SKM-1 (cell line): ENCODE results near the gene ALDOB.

Experiments used
- DNase-seq: peaks from one replicate; lab custom pipeline; 2025; ENCODE audit not compliant: unreplicated experiment; lab: John Stamatoyannopoulos, UW

The ALDOB gene

GRCh38 chr9:101457003-101457402 lies 21.4 kb upstream of the ALDOB start:
- DNase-seq: no peak

GRCh38 chr9:101455656-101456240 lies 20.2 kb upstream of the ALDOB start:
- no peak for DNase-seq

GRCh38 chr9:101453776-101454570 lies 18.4 kb upstream of the ALDOB start:
- no peak for DNase-seq

- DNase-seq: no peak
Observed at GRCh38 chr9:101451498-101451897, 15.9 kb upstream of the ALDOB start.

- no peak for DNase-seq
Observed at GRCh38 chr9:101450931-101451330, 15.4 kb upstream of the ALDOB start.

GRCh38 chr9:101449071-101449721 lies 13.6 kb upstream of the ALDOB start:
- DNase-seq: no peak

- DNase-seq: no peak
Observed at GRCh38 chr9:101448680-101449070, 13.1 kb upstream of the ALDOB start.

- DNase-seq: no peak
Observed at GRCh38 chr9:101446732-101447131, 11.2 kb upstream of the ALDOB start.

GRCh38 chr9:101445353-101446029 lies 9.9 kb upstream of the ALDOB start:
- DNase-seq: no peak

- no peak for DNase-seq
Observed at GRCh38 chr9:101443364-101443771, 7.8 kb upstream of the ALDOB start.

- no peak for DNase-seq
Observed at GRCh38 chr9:101442736-101443135, 7.2 kb upstream of the ALDOB start.

GRCh38 chr9:101442318-101442717 lies 6.7 kb upstream of the ALDOB start:
- DNase-seq: no peak

GRCh38 chr9:101440714-101441230 lies 5.2 kb upstream of the ALDOB start:
- DNase-seq: no peak

- no peak for DNase-seq
Observed at GRCh38 chr9:101438523-101438922, 2.9 kb upstream of the ALDOB start.

GRCh38 chr9:101437806-101438232 lies 2.2 kb upstream of the ALDOB start:
- no peak for DNase-seq

GRCh38 chr9:101434998-101435397 lies 576 bp downstream of the ALDOB start:
- no peak for DNase-seq

GRCh38 chr9:101433229-101433628 lies 2.3 kb downstream of the ALDOB start:
- no peak for DNase-seq

GRCh38 chr9:101432740-101433139 lies 2.8 kb downstream of the ALDOB start:
- no peak for DNase-seq

- no peak for DNase-seq
Observed at GRCh38 chr9:101432171-101432570, 3.4 kb downstream of the ALDOB start.

- DNase-seq: no peak
Observed at GRCh38 chr9:101429736-101430135, 5.8 kb downstream of the ALDOB start.

- no peak for DNase-seq
Observed at GRCh38 chr9:101428909-101429308, 6.7 kb downstream of the ALDOB start.
